DOHH2 (cell line): ENCODE data around the gene GADD45A.

ENCODE experiments used
- H3F3A ChIP-seq: fragments of 200-600 bp; sonication (generic), shearing (Covaris generic); 2 replicates; pipeline ENCODE4 v1.6.0; 2016; ENCODE audit warnings: antibody characterized with exemption, mild to moderate bottlenecking; ENCODE audit not compliant: control insufficient read depth, insufficient read depth
- H3K27ac ChIP-seq: fragments of 200-600 bp; sonication (generic); 2 replicates; pipeline ENCODE4 v1.5.1; 2014; ENCODE audit warnings: low read depth, mild to moderate bottlenecking, low read length, moderate library complexity
- H3K27me3 ChIP-seq: fragments of 200-600 bp; sonication (generic); 2 replicates; pipeline ENCODE4 v1.6.1; 2014; ENCODE audit warnings: mild to moderate bottlenecking, low read length, mixed read lengths; ENCODE audit not compliant: control insufficient read depth
- H3K36me3 ChIP-seq: fragments of 200-600 bp; sonication (generic); 2 replicates; pipeline ENCODE4 v1.6.1; 2014; ENCODE audit warnings: mild to moderate bottlenecking, low read length, moderate library complexity, mixed read lengths; ENCODE audit not compliant: control insufficient read depth
- H3K4me1 ChIP-seq: fragments of 200-600 bp; sonication (generic); 2 replicates; pipeline ENCODE4 v1.6.1; 2014; ENCODE audit warnings: mild to moderate bottlenecking, low read length, mixed read lengths; ENCODE audit not compliant: control insufficient read depth
- H3K4me2 ChIP-seq: fragments of 200-600 bp; sonication (generic); 2 replicates; pipeline ENCODE4 v1.6.0; 2014; ENCODE audit warnings: mild to moderate bottlenecking, low read length, moderate library complexity
- H3K4me3 ChIP-seq: fragments of 200-600 bp; sonication (generic); 2 replicates; pipeline ENCODE4 v1.5.1; 2014; ENCODE audit warnings: mild to moderate bottlenecking, low read length, mixed read lengths
- H3K79me2 ChIP-seq: fragments of 200-600 bp; sonication (generic); 2 replicates; pipeline ENCODE4 v1.6.1; 2014; ENCODE audit warnings: mild to moderate bottlenecking, low read length, mixed read lengths; ENCODE audit not compliant: control insufficient read depth
- H3K9me2 ChIP-seq: fragments of 200-600 bp; sonication (generic); replicated peaks from 2 replicates; pipeline ENCODE4 v1.6.1; 2014; ENCODE audit warnings: mild to moderate bottlenecking, low read length, mixed read lengths; ENCODE audit not compliant: control insufficient read depth
- H3K9me3 ChIP-seq: fragments of 200-600 bp; sonication (generic); 2 replicates; pipeline ENCODE4 v1.6.1; 2014; ENCODE audit warnings: antibody characterized with exemption, low read length, mixed read lengths; ENCODE audit not compliant: control insufficient read depth, insufficient read depth
- H4K20me1 ChIP-seq: fragments of 200-600 bp; sonication (generic); 2 replicates; pipeline ENCODE4 v1.6.0; 2014; ENCODE audit warnings: low read depth, mild to moderate bottlenecking, antibody characterized with exemption, low read length, moderate library complexity; ENCODE audit not compliant: control insufficient read depth, insufficient read depth
- CTCF ChIP-seq: fragments of 200-600 bp; sonication (generic); IDR thresholded peaks from one replicate; pipeline ENCODE4 v1.5.1; 2014; ENCODE audit warnings: antibody characterized with exemption, mild to moderate bottlenecking, low read depth, low read length; ENCODE audit not compliant: poor library complexity, severe bottlenecking
- EZH2phosphoT487 ChIP-seq: fragments of 200-600 bp; sonication (generic); IDR thresholded peaks from 2 replicates; pipeline ENCODE4 v1.6.1; 2017; ENCODE audit warnings: borderline replicate concordance, mild to moderate bottlenecking, antibody characterized with exemption, low read length, moderate library complexity, mixed read lengths

Gene GADD45A

GRCh38 chr1:67686267-67687197, 1.5 kb downstream of the GADD45A start:
- Histone ChIP-seq H3K27ac (peak overlapping the region; percentile 46), H3K9me2 (no peaks in the 10 kb centered on the region), H3K79me2 (peaks cover 23% of the 10 kb centered on the region), H3K4me2 (peak overlapping the region; percentile 86), H3K27me3 (no peaks in the 10 kb centered on the region), H3K36me3 (peaks cover 43% of the 10 kb centered on the region), H3K4me1 (peaks cover 17% of the 10 kb centered on the region), H3K9me3 (no peaks in the 10 kb centered on the region), H4K20me1 (peaks cover 8% of the 10 kb centered on the region; the same call in 1 of the 2 replicates), H3F3A (peaks cover 18% of the 10 kb centered on the region; the same call in 1 of the 2 replicates), H3K4me3 (peak overlapping the region; percentile 77)
- TF ChIP-seq CTCF, result peak; percentile 23
- no peak for TF ChIP-seq EZH2phosphoT487

GRCh38 chr1:67687198-67687545, 2.2 kb downstream of the GADD45A start:
- TF ChIP-seq CTCF (no peak), EZH2phosphoT487 (no peak)
- no peaks in the 10 kb centered on the region for H3K9me3 ChIP-seq
- H3K4me2 ChIP-seq, result peak overlapping the region; percentile 86
- no peaks in the 10 kb centered on the region for H3K27me3 ChIP-seq
- H3K79me2 ChIP-seq, result peaks cover 23% of the 10 kb centered on the region
- H3K9me2 ChIP-seq, result no peaks in the 10 kb centered on the region
- peaks cover 17% of the 10 kb centered on the region for H3K4me1 ChIP-seq
- H3F3A ChIP-seq, result peaks cover 18% of the 10 kb centered on the region; the same call in 1 of the 2 replicates
- peaks cover 43% of the 10 kb centered on the region for H3K36me3 ChIP-seq
- peaks cover 8% of the 10 kb centered on the region; the same call in 1 of the 2 replicates for H4K20me1 ChIP-seq
- H3K27ac ChIP-seq, result no peak overlapping the region
- peak overlapping the region; percentile 77 for H3K4me3 ChIP-seq

DNA sequence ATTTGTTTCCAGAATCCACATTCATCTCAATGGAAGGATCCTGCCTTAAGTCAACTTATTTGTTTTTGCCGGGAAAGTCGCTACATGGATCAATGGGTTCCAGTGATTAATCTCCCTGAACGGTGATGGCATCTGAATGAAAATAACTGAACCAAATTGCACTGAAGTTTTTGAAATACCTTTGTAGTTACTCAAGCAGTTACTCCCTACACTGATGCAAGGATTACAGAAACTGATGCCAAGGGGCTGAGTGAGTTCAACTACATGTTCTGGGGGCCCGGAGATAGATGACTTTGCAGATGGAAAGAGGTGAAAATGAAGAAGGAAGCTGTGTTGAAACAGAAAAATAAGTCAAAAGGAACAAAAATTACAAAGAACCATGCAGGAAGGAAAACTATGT, 2.6 kb downstream of the GADD45A start:
- Histone ChIP-seq H3K4me3 (no peak overlapping the region), H3K79me2 (peaks cover 23% of the 10 kb centered on the region), H3K9me3 (no peaks in the 10 kb centered on the region), H4K20me1 (peaks cover 8% of the 10 kb centered on the region; the same call in 1 of the 2 replicates), H3K9me2 (no peaks in the 10 kb centered on the region), H3K27ac (no peak overlapping the region), H3F3A (peaks cover 18% of the 10 kb centered on the region; the same call in 1 of the 2 replicates), H3K27me3 (no peaks in the 10 kb centered on the region), H3K36me3 (peaks cover 43% of the 10 kb centered on the region), H3K4me1 (peaks cover 17% of the 10 kb centered on the region), H3K4me2 (no peak overlapping the region; the same call in 1 of the 2 replicates)
- no peak for TF ChIP-seq CTCF
- no peak for TF ChIP-seq EZH2phosphoT487
